GM18951 (cell line): ENCODE results near the gene SREBF2.
A peak's percentile ranks its signal among the peaks of the same experiment; 100 is the strongest.
"Not testable (repeated sequence)": the region's sequence is repeated elsewhere in the genome, so short reads cannot be mapped to it uniquely, and the experiment has no call there.

Experiments used
- POLR2A ChIP-seq: IDR thresholded peaks from 4 replicates; pipeline ENCODE4 v1.6.1; 2011; ENCODE audit warnings: mild to moderate bottlenecking; ENCODE audit not compliant: insufficient read length, insufficient read depth; ENCODE audit errors: extremely low read depth
- in situ Hi-C: fragments of 300-500 bp; cut with MboI; formaldehyde crosslinking; loops from one replicate; pipeline ENCODE4 v1.12.0; 2022; ENCODE audit warnings: low sequenced_read_pairs, mixed read lengths, inconsistent platforms; ENCODE audit not compliant: unreplicated experiment

SREBF2 gene

DNA sequence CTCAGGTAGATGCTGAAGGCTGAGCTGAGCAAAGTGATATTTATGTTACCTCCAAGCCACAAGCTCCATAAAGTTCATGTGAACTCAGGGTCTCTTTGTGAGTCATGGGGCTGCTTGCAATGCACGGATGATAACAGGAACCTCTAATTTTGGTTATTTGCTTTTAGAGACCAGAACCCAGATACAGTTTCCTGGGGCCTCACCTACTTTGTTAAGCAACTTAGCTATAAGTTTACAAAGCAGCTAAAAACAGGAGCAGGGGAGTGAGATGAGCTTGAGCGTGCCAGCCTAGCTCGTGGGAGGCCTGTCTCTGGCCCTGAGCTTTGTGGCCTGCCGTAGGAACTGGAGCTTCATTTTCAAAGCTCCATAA is 29.2 kb downstream of the SREBF2 start:
- in situ Hi-C loops, result no loop called here

DNA sequence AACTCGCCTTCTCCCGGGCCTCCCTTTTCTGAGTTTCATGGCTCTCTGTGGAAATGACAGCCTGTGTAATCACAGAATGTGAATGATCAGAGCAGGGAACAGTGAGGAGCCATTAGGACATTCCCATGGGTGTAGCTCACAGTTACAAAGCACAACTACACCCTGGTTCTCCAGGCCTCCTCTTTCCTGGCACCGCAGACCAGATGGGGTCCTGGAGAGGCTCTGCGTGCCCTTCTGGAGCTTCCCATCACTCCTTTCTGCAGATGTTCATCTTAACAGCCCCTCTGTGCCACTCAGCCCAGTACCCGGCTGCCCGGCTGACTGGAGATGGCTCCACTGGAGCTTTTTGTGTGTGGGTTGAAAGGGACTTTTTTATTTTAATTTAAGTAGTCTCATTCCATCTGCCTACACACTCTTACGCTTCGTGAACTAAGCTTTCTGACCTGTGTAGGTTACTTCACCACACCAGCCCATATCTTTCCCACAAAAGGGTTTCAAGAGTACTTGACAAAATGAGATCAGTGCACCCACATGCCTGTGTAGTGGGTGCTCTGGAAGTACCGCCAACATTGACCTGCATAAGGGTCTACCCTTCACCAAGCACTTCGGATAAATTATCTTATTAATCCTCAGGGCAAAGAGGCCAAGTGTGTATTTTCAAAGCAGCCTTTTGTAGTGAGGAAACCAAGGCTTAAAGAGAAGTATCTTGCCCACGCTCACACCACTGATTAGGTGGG is 29.8 kb downstream of the SREBF2 start:
- no peak for TF ChIP-seq POLR2A
- in situ Hi-C loops, result no loop called here

More for the DNA sequence above, 29.2 kb downstream of the SREBF2 start:
- TF ChIP-seq POLR2A, result peak; percentile 51

- no peak for TF ChIP-seq POLR2A
- in situ Hi-C loops, result no loop called here
Measured at GRCh38 chr22:41863472-41863871, 30.6 kb downstream of the SREBF2 start.

- in situ Hi-C loops, result no loop called here
Measured at GRCh38 chr22:41868556-41868955, 35.7 kb downstream of the SREBF2 start.

DNA sequence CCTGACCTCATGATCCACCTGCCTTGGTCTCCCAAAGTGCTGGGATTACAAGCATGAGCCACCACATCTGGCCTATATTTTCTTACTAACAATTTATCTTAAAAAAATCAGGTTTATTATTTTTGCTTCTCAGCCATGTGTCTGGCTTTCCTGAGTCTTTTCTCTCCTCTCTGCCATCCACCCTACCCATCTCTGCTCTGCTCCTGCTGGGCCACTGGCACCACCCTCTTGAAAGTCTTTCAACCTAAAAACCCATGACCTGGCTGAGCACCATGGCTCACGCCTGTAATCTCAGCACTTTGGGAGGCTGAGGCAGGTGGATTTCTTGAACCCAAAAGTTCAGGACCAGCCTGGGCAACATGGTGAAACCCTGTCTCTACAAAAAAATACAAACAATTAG is 37.2 kb downstream of the SREBF2 start:
- in situ Hi-C loops, result not testable (repeated sequence)

More at GRCh38 chr22:41868556-41868955, 35.7 kb downstream of the SREBF2 start:
- no peak for TF ChIP-seq POLR2A

GRCh38 chr22:41870786-41871185 is 37.9 kb downstream of the SREBF2 start:
- TF ChIP-seq POLR2A, result no peak
- in situ Hi-C loops, result no loop called here

DNA sequence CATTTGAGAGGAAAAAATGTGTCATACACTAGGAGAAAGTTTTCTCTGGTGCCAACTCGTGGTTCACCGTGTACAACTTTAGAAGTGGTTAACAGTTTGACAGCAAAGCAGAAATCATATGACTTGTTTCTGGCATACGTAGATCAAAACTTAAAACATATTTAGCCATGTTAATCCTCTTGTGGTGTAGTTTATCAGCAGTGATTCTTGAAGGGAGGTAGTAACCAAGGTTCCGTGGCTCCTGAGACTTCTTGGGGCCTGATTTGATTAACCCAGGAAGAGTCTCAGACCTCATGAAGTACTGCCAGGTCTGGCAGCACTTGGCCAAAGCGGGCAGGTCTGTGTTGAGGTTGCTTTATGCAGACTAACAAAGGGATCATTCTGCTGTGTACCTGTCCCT is 40.5 kb downstream of the SREBF2 start:
- in situ Hi-C loops, result no loop called here
- no peak for TF ChIP-seq POLR2A

DNA sequence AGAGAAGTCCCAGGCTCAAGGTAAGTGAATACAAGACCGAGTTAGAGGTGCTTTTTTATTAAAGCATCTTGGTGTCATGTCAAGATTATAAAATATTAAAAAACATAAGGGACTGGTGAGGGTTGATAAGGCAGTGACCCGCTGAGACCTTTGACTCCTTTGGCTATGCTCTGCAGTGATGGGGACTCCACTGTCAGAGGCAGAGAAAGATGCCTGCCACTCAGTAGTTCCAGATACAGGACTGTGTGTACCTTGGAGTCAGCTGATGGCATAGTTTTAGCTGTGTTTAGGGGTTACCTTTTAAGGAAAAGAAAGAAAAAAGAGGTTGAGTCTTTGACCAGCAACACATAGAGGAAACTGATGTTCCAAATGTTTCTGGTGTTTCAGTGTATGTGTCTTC is 41.2 kb downstream of the SREBF2 start:
- in situ Hi-C loops, result no loop called here
- no peak for TF ChIP-seq POLR2A

- in situ Hi-C loops, result no loop called here
- TF ChIP-seq POLR2A, result no peak
Measured at GRCh38 chr22:41875531-41876270, 42.8 kb downstream of the SREBF2 start.

DNA sequence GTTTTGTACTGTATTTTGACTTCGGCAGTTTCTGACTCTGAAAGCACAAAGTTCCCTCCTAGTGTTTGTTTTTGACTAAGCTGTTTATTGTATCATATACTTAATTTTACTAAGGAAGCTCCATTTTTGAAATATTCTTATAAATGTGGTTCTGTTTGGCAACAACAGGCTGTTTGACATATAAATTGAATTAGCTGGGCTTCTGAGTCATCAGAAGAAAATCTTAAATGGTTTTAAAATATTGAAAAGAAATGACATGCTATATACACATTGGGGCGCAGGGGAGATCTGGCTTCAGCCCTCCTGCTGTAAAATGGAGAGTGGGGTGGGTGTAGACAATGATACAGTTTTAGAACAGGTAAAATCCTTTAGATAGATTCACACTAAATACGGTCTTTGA is 43.4 kb downstream of the SREBF2 start:
- TF ChIP-seq POLR2A, result no peak
- in situ Hi-C loops, result no loop called here

DNA sequence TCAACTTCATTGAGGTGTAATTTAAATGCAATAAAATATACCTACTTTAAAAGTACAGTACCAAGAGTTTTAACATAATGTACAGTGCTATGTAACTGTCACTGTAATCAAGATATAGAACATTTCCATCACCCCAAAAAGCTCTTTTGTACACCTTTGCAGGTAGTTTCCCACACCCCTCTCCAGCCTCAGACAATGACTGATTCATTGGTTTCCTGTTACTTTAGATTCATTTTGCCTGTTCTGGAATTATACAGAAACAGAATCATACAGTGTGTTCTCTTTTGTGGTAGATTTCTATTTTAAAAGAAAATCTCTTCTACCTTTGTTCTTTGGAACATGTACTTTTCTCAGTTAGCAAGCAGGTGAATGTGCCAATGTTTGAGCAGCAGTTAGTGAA is 43.8 kb downstream of the SREBF2 start:
- TF ChIP-seq POLR2A, result no peak
- in situ Hi-C loops, result no loop called here

GRCh38 chr22:41880653-41881052 is 47.7 kb downstream of the SREBF2 start:
- in situ Hi-C loops, result no loop called here
- no peak for TF ChIP-seq POLR2A

DNA sequence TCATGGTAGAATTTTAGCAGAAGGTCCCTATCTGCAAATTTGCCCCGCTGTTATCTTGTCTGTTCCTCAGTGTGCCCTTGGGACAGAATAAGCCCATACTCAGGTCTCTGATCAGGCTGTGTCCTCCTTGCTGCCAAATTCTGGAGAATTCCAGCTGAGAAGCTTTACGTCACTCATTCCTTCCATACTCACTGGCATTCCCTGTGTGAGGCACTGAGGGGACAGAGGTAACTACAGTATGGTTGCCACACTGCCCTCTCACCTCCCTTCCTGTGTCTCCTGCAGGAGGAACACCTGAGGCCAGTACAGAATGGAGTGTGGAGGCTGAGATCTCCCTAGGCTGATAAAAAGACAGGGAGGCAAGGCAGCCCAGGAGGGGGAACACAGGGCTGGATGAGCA is 50.5 kb downstream of the SREBF2 start:
- in situ Hi-C loops, result no loop called here
- no peak for TF ChIP-seq POLR2A

DNA sequence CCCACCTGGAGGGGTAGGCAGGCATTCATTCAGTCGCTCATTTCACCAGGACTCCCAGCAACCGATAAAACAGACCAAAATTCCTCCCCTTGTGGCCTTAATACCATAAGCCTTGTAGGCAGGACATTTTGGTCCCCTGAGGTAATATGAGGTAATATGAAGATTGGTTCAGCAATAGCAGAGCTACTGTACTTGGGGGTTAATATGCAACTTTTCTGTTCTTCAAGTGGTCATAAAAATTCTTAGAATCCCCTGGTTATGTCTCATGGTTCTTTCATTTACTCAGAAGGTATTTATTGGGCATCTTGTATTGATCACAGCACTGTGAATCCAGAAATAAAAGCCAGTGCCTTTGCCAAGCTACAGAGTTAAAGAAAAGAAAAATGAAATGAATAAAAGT is 52.2 kb downstream of the SREBF2 start:
- TF ChIP-seq POLR2A, result no peak
- in situ Hi-C loops, result no loop called here
